ENCODE measurements around the gene LRRC4C.
"Not testable (repeated sequence)": the region's sequence is repeated elsewhere in the genome, so short reads cannot be mapped to it uniquely, and the experiment has no call there.

The LRRC4C gene

DNA sequence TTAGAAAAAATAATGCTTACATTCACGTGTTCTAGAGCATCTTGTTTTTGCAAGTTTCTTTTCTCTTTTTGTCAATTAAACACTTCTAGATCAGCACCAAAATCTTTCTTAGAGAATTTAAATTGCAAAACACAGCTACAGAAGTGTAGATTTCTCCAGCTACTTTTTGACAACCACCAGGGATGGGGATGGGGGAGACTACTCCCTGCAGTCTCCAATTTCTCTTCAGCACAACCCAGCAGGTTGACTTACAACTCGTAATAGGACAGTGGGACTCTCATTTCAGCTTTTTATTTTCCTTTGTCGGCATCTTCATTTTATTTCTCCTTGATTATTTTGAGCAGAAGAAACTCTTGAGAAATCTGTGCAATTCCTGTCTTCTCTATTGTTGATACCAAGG, 441.2 kb downstream of the LRRC4C start:
- DNase-seq: no peak

- no peak for DNase-seq
Measured at GRCh38 chr11:41010361-41011050, 448.9 kb downstream of the LRRC4C start.

GRCh38 chr11:41005986-41006385, 453.5 kb downstream of the LRRC4C start:
- DNase-seq: no peak

DNA sequence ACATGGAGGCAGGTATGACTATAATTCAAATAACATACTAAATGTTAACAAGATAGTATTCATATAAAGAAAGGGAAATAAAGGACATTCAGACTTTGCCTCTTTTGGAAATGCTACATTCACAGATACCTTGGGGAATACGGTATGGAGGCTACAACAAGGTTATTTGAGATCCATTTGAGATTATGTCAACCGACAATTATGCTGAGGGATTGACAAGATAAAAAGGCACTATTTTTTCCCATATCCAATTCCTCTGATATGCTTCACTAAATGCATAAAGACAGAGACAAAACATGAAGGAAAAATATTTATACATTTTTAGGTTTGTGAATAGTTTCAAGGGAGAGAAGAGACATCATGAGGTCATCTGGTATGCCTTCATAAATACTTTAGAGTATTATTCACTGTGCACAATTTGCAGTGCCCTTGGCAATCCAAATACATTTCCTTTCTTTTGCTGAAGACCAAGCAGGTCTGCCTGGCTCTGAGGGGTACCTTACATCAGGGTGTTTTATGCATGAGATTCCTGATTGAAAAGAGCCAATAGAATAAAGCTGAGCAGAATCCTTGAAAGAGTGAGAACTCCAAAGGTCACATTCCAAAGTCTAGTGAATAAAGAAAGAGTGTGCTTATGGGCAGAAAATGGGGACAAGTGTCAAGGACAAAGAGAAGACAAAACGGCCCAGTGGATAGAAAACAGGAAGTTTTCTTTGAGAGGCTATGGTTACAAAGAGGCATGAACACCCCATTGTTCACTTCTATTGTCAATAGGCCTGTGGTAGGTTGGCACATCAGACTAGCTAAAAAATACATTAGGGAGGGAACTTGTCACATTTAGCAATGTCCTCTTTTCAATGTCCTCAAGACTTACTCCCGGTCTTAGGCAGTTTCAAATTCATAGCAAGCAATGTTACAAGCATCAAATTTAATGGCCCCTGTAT, 455.8 kb downstream of the LRRC4C start:
- DNase-seq: no peak

- DNase-seq: no peak
Measured at GRCh38 chr11:40998920-40999319, 460.5 kb downstream of the LRRC4C start.

GRCh38 chr11:40987776-40988435, 471.5 kb downstream of the LRRC4C start:
- no peak for DNase-seq

DNA sequence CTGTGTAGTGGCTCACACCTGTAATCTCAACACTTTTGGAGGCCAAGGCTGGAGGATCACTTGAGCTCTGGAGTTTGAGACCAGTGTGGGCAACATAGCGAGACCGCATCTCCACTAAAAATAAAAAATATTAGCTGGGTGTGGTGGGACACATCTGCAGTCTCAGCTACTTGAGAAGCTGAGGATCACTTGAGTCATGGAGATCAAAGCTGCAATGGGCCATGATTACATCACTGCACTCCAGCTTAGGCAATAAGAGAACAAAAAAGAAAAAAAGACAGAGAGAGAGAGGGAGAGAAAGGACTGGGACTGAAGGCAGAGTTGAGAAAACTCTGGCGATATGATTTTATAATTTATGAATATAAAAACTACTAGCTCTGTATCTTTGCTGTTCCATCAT, 473.1 kb downstream of the LRRC4C start:
- no peak for DNase-seq

GRCh38 chr11:40975076-40975475, 484.4 kb downstream of the LRRC4C start:
- no peak for DNase-seq

DNA sequence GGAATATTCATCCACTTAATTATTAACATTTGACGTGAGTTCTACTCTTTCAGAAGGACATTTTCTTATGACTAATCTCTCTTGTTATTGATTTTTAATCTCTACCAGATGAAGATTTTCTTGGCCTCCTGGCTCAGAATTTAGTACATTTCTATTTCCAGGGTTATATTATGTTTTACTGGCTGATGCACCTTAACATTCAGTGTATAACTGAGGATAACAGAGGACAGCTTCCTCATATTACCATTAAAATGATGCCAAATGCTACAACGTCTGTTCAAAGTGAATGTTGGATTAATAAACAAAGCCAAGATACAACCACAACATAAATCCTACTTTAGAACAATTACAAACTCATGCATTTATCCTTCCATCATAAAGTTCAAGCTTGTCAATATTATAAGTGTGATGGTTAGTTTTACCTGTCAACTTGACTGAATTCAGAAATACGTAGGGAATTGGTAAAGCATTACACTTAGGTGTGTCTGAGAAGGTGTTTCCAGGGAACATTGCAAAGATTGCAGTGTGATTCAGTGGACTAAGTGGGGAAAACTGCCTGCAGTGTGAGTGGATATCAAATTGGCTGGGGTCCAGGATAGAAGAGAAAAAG, 485.2 kb downstream of the LRRC4C start:
- DNase-seq: no peak

GRCh38 chr11:40958707-40959106, 500.7 kb downstream of the LRRC4C start:
- no peak for DNase-seq

- DNase-seq: no peak
Measured at GRCh38 chr11:40952479-40952878, 507.0 kb downstream of the LRRC4C start.

GRCh38 chr11:40938002-40938401, 521.5 kb downstream of the LRRC4C start:
- DNase-seq: no peak

GRCh38 chr11:40924915-40925314, 534.5 kb downstream of the LRRC4C start:
- no peak for DNase-seq

GRCh38 chr11:40921246-40921645, 538.2 kb downstream of the LRRC4C start:
- no peak for DNase-seq

- DNase-seq: not testable (repeated sequence)
Measured at GRCh38 chr11:40910774-40911173, 548.7 kb downstream of the LRRC4C start.

GRCh38 chr11:40894501-40894900, 565.0 kb downstream of the LRRC4C start:
- DNase-seq: no peak

- no peak for DNase-seq
Measured at GRCh38 chr11:40885250-40885954, 574.0 kb downstream of the LRRC4C start.

GRCh38 chr11:40882301-40882700, 577.2 kb downstream of the LRRC4C start:
- no peak for DNase-seq

GRCh38 chr11:40879911-40880310, 579.5 kb downstream of the LRRC4C start:
- DNase-seq: no peak

GRCh38 chr11:40877981-40878380, 581.5 kb downstream of the LRRC4C start:
- no peak for DNase-seq

DNA sequence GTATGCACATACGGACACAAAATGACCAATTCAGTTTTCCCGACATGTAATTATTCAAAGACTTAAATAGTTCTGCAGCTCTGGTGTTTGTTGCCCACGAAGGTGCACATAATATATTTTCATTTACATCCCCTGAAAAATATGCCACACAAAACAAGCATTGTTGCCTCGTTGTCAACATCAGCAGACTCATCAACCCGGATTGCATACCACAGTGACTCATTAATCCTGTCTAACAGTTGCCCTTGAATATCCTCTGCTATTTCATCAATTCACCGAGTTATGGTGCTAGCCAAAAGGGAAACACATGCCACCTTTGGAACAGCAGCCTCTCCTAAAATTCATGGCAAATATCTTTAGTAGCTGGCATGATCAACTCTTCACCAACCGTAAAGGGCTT, 582.2 kb downstream of the LRRC4C start:
- no peak for DNase-seq

- no peak for DNase-seq
Measured at GRCh38 chr11:40867991-40868632, 591.3 kb downstream of the LRRC4C start.
